K562 (cell line): ENCODE data around the gene FNDC11.

Experiments
- ELF1 ChIP-seq: fragments of 200-800 bp; sonication (Bioruptor generic); IDR thresholded peaks from 2 replicates; pipeline ENCODE4 v1.6.1; 2016; ENCODE audit warnings: missing genetic modification characterization, missing compliant biosample characterization
- HDGF ChIP-seq: fragments of 450-650 bp; IDR thresholded peaks from 2 replicates; pipeline ENCODE4 v1.6.1; 2016
- NCOA1 ChIP-seq: fragments of 450-650 bp; IDR thresholded peaks from 2 replicates; pipeline ENCODE4 v1.6.1; 2016; ENCODE audit warnings: low read depth
- POLR2A ChIP-seq: fragments of 450-650 bp; conservative IDR thresholded peaks from 2 replicates; pipeline ENCODE4 v1.6.1; 2016
- SMARCA4 ChIP-seq: fragments of 450-650 bp; IDR thresholded peaks from 2 replicates; pipeline ENCODE4 v1.6.1; 2016
- TCF7 ChIP-seq: sonication (generic); IDR thresholded peaks from 2 replicates; pipeline ENCODE4 v1.6.1; 2016; ENCODE audit warnings: antibody characterized with exemption, borderline replicate concordance
- ZC3H4 ChIP-seq: sonication (generic); formaldehyde crosslinking; IDR thresholded peaks from 2 replicates; pipeline ENCODE4 v1.9.0; 2021; ENCODE audit warnings: missing genetic modification reagents, borderline replicate concordance
- ZNF24 ChIP-seq: fragments of 450-650 bp; IDR thresholded peaks from 2 replicates; pipeline ENCODE4 v1.6.1; 2016
- ZNF384 ChIP-seq: IDR thresholded peaks from 2 replicates; pipeline ENCODE4 v1.6.1; 2012; ENCODE audit warnings: low read depth, low read length, improper control_type of control experiment
- TF ChIP-seq, protein P1 (sequence below), 3 experiments: IDR thresholded peaks in 2 of 3; conservative IDR thresholded peaks in 1 of 3; 2 replicates each; pipeline ENCODE4 v1.5.1; 2011 to 2012; ENCODE audit warnings: low read length in 3 of 3, mild to moderate bottlenecking in 3 of 3, control low read depth in 2 of 3, improper control_type of control experiment in 1 of 3, inconsistent platforms in 1 of 3, low read depth in 1 of 3, mixed read lengths in 1 of 3, moderate library complexity in 1 of 3; ENCODE audit not compliant: insufficient read depth in 2 of 3

DNA sequence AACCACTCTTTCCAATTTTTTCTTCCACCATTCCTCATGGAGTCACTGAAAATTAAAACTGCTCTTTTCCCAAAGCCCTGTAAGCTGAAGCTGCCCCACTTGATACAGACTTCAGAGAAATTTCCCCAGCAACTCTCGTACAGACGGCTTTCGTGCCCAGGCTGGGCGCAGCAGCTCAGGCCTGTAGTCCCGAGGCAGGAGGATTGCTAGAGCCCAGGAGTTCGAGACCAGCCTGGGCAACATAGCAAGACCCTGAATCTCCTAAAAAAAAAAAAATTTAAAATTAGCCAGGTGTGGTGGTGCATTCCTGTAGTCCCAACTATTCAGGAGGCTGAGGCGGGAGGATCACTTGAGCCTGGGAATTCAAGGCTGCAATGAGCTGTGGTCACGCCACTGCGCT lies 26.8 kb upstream of the FNDC11 start:
- TF ChIP-seq TCF7 (no peak), POLR2A (no peak), SMARCA4 (no peak), ZC3H4 (CRISPR knock-in tag) (no peak), NCOA1 (no peak), HDGF (no peak), ZNF24 (no peak), ELF1 (tag) (no peak), ZNF384 (no peak)
- TF ChIP-seq, protein P1, sequence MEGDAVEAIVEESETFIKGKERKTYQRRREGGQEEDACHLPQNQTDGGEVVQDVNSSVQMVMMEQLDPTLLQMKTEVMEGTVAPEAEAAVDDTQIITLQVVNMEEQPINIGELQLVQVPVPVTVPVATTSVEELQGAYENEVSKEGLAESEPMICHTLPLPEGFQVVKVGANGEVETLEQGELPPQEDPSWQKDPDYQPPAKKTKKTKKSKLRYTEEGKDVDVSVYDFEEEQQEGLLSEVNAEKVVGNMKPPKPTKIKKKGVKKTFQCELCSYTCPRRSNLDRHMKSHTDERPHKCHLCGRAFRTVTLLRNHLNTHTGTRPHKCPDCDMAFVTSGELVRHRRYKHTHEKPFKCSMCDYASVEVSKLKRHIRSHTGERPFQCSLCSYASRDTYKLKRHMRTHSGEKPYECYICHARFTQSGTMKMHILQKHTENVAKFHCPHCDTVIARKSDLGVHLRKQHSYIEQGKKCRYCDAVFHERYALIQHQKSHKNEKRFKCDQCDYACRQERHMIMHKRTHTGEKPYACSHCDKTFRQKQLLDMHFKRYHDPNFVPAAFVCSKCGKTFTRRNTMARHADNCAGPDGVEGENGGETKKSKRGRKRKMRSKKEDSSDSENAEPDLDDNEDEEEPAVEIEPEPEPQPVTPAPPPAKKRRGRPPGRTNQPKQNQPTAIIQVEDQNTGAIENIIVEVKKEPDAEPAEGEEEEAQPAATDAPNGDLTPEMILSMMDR (IDR thresholded peaks at IDR 0.05 in 2 of 3, conservative IDR thresholded peaks at IDR 0.05 in 1 of 3; ENCODE audit: insufficient read depth in 2 of 3, low read depth in 1 of 3, low read length in 3 of 3) = no peak
